ENCODE measurements around the gene KMT2E.

Gene KMT2E

DNA sequence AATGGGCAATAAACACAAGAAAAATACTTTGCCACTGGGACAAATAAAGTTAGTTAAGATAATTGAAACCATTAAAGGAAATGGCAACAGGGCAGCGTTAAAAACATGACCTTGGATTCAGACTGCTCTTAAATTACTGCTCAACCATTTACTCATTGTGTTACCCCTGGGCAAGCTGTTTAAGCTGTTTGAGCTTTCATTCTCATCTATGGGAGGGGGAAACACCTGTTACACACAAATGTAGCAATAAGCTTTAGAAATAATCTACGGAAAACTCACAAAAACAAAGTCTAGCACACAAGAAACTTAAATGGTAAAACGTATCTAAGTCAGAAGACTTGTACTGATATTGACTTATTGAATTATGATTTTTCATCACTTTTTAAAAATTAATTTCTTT is 137.1 kb downstream of the KMT2E start:
- TF ChIP-seq, protein P1, sequence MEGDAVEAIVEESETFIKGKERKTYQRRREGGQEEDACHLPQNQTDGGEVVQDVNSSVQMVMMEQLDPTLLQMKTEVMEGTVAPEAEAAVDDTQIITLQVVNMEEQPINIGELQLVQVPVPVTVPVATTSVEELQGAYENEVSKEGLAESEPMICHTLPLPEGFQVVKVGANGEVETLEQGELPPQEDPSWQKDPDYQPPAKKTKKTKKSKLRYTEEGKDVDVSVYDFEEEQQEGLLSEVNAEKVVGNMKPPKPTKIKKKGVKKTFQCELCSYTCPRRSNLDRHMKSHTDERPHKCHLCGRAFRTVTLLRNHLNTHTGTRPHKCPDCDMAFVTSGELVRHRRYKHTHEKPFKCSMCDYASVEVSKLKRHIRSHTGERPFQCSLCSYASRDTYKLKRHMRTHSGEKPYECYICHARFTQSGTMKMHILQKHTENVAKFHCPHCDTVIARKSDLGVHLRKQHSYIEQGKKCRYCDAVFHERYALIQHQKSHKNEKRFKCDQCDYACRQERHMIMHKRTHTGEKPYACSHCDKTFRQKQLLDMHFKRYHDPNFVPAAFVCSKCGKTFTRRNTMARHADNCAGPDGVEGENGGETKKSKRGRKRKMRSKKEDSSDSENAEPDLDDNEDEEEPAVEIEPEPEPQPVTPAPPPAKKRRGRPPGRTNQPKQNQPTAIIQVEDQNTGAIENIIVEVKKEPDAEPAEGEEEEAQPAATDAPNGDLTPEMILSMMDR (IDR thresholded peaks at IDR 0.05; ENCODE audit: insufficient read depth, low read depth, low read length, missing control alignments), result no peak

DNA sequence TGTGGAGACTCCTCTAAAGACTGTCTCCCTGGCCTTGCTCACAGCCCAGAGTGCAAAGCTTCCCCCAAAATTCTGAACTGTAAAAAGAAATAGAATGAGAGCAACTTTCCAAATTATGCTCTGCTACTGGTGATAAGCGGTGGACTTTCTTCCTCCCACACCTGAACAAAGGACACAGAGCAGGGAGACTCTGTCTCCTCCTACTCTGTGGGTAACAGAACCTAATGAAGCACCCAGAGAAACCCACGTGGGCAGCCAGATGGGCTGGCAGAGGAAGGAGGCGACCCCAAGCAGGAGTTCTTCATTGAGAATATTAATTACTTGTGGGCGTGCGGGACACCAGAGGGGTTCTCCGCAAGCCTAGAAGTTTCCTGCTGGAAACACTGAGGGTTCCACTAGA is 139.5 kb downstream of the KMT2E start:
- TF ChIP-seq, protein P1 (IDR thresholded peaks at IDR 0.05; ENCODE audit: insufficient read depth, low read depth, low read length, missing control alignments), result no peak
- DNase-seq (ENCODE audit: low read depth), result no peak
- H3K4me3 ChIP-seq (ENCODE audit: low read length), result no peak overlapping the region

More for the DNA sequence above, 137.1 kb downstream of the KMT2E start:
- no peak overlapping the region for H3K4me3 ChIP-seq (ENCODE audit: low read length)
- DNase-seq (ENCODE audit: low read depth), result no peak

DNA sequence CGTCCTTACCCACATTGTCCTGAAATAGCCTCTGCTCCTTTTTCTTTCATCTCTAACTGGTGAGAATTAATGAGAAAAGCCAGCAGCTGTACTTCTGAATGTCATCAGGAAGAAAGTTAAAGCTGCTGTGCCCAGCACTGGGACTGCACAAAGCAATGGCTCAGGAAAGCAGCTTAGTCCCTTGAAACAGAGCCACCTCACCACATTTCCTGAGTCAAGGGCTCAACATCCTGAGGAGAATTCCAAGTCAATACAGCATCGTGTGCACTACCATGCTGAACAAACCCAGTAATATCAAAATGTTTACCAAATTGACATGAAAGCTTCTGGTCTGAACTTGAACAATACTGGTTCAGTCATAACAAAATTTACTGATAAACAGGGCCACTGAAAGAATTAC is 140.1 kb downstream of the KMT2E start:
- DNase-seq (ENCODE audit: low read depth), result no peak
- TF ChIP-seq, protein P1 (IDR thresholded peaks at IDR 0.05; ENCODE audit: insufficient read depth, low read depth, low read length, missing control alignments), result no peak
- no peak overlapping the region for H3K4me3 ChIP-seq (ENCODE audit: low read length)

DNA sequence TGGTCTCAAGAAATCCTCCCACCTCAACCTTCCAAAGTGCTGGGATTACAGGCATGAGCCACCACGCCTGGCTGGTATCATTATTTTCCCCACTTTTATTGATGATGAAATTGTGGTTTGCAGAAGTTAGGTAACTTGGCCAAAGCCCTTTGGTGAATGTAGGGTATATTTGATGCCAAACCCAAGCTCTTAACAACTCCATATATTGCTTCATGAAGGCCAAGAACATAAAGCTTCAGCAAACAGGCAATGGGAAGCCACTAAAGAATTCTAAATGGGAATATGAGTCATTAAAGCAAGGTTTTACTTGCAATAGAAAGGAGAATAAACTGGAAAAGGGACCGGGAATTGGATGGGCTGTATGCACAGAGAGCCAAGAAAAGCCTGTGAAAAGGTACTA is 142.7 kb downstream of the KMT2E start:
- DNase-seq (ENCODE audit: low read depth), result peak; percentile 18
- H3K4me3 ChIP-seq (ENCODE audit: low read length), result no peak overlapping the region
- TF ChIP-seq, protein P1 (IDR thresholded peaks at IDR 0.05; ENCODE audit: insufficient read depth, low read depth, low read length, missing control alignments), result no peak

DNA sequence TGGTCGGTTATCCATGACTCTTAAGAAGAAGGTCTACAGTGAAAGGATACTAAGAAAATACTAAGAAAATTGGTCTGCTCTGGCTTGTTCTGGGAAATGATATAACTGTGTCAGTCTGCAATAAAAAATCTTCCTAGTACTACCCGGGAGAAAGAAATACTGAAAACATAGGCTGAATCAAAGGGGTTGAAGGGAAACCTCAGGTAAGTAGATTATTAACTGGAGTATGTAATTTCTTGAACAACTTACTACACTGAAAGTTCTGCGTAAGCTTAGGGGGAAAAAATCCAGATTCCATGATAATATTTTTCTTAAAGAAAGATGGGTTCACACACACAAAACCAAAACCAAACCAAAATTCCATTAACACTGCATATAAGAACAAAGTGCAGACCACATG is 143.3 kb downstream of the KMT2E start:
- no peak overlapping the region for H3K4me3 ChIP-seq (ENCODE audit: low read length)
- TF ChIP-seq, protein P1 (IDR thresholded peaks at IDR 0.05; ENCODE audit: insufficient read depth, low read depth, low read length, missing control alignments), result no peak
- no peak for DNase-seq (ENCODE audit: low read depth)

DNA sequence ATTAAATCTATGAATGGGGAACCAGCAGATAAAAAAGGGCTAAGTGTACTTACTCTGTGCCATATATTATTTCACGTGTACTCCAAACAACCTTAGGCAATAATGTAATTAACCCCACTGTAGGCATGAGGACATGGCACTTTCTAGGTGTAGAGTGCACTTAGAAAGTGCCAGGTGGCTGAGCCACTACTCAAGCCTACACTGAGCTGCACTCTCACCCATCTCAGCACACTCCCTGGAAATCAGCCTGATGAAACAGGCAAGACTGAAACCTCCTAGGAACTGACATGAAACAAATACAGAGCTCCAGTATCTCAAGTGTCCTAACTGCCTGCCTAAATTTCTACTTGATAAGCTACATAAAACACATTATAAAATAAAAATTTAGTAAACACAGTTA is 147.4 kb downstream of the KMT2E start:
- TF ChIP-seq, protein P1 (IDR thresholded peaks at IDR 0.05; ENCODE audit: insufficient read depth, low read depth, low read length, missing control alignments), result no peak
- no peak overlapping the region for H3K4me3 ChIP-seq (ENCODE audit: low read length)
- DNase-seq (ENCODE audit: low read depth), result no peak

Data from epithelial cell of esophagus (primary cell).